Measurements from ENCODE around the gene BRPF1.
A peak's percentile ranks its signal among the peaks of the same experiment; 100 is the strongest.

DNA sequence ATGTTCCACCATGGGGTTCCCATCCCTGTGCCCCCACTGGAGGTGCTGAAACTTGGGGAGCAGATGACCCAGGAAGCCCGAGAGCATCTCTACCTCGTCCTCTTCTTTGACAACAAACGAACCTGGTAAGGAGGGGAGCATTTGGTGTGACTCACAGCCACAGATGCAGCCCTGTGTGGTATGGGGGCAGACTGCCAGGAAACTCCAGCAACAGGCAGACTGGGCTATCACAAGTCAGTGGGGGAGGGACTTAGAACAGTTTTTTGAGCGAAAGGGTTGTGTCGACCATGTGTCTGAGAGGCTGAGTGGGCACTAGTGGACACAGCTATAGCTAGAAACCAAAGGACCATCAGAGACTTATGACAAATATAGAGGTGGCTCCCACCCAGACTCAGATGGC, 14.8 kb downstream of the BRPF1 start:
- no peak for TF ChIP-seq RAD21 (IDR thresholded peaks at IDR 0.05; ENCODE audit: low read length)
- no peak for TF ChIP-seq EZH2phosphoT487 (IDR thresholded peaks at IDR 0.05; ENCODE audit: borderline replicate concordance, low read depth)
- no peak for TF ChIP-seq RFX5 (IDR thresholded peaks at IDR 0.05; ENCODE audit: low read length)
- TF ChIP-seq, protein P1, sequence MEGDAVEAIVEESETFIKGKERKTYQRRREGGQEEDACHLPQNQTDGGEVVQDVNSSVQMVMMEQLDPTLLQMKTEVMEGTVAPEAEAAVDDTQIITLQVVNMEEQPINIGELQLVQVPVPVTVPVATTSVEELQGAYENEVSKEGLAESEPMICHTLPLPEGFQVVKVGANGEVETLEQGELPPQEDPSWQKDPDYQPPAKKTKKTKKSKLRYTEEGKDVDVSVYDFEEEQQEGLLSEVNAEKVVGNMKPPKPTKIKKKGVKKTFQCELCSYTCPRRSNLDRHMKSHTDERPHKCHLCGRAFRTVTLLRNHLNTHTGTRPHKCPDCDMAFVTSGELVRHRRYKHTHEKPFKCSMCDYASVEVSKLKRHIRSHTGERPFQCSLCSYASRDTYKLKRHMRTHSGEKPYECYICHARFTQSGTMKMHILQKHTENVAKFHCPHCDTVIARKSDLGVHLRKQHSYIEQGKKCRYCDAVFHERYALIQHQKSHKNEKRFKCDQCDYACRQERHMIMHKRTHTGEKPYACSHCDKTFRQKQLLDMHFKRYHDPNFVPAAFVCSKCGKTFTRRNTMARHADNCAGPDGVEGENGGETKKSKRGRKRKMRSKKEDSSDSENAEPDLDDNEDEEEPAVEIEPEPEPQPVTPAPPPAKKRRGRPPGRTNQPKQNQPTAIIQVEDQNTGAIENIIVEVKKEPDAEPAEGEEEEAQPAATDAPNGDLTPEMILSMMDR (IDR thresholded peaks at IDR 0.05) = no peak
- no peak for TF ChIP-seq TAF1 (IDR thresholded peaks at IDR 0.05; ENCODE audit: borderline replicate concordance, low read depth, low read length)
- no peak for TF ChIP-seq USF2 (IDR thresholded peaks at IDR 0.05; ENCODE audit: borderline replicate concordance, low read depth, low read length)
- TF ChIP-seq POLR2AphosphoS5 (IDR thresholded peaks at IDR 0.05; ENCODE audit: low read depth, low read length) = peak; percentile 28; the same call in 1 of the 2 replicates
- no peak for TF ChIP-seq FOXM1 (IDR thresholded peaks at IDR 0.05; ENCODE audit: low read depth)
- peak; percentile 82 for TF ChIP-seq TCF12 (IDR thresholded peaks at IDR 0.05)
- peak; percentile 52; the same call in 1 of the 2 replicates for TF ChIP-seq SIN3A (IDR thresholded peaks at IDR 0.05; ENCODE audit: borderline replicate concordance, low read depth, low read length)
- TF ChIP-seq USF1 (IDR thresholded peaks at IDR 0.05; ENCODE audit: borderline replicate concordance, low read depth) = no peak
- TF ChIP-seq EP300 (IDR thresholded peaks at IDR 0.05; ENCODE audit: borderline replicate concordance in 1 of 2, low read depth in 1 of 2, low read length in 1 of 2) = no peak; a peak in 1 of 4 replicates
- no peak for TF ChIP-seq SMC3 (IDR thresholded peaks at IDR 0.05; ENCODE audit: low read depth, low read length)
- TF ChIP-seq, protein P2, sequence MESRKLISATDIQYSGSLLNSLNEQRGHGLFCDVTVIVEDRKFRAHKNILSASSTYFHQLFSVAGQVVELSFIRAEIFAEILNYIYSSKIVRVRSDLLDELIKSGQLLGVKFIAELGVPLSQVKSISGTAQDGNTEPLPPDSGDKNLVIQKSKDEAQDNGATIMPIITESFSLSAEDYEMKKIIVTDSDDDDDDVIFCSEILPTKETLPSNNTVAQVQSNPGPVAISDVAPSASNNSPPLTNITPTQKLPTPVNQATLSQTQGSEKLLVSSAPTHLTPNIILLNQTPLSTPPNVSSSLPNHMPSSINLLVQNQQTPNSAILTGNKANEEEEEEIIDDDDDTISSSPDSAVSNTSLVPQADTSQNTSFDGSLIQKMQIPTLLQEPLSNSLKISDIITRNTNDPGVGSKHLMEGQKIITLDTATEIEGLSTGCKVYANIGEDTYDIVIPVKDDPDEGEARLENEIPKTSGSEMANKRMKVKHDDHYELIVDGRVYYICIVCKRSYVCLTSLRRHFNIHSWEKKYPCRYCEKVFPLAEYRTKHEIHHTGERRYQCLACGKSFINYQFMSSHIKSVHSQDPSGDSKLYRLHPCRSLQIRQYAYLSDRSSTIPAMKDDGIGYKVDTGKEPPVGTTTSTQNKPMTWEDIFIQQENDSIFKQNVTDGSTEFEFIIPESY (IDR thresholded peaks at IDR 0.05; ENCODE audit: borderline replicate concordance, low read depth) = no peak
